WTC11 (cell line): ENCODE results near the gene GPN3. TPM values are rescaled to one million over a fixed set of nuclear protein-coding genes. Genes with fewer than 3 reads are reported as not detected.
A peak's percentile ranks its signal among the peaks of the same experiment; 100 is the strongest.

Experiments
- ATAC-seq: fragments of 200-7000 bp; cut with Tn5 transposase; 2 replicates; pipeline ENCODE4 v1.10.0; 2021; ENCODE audit warnings: mild to moderate bottlenecking, moderate library complexity
- Bru-seq: library from RNA; stranded (reverse); fragments of 400-500 nt; gene quantifications from one replicate; lab custom pipeline; 2021; lab: Mats Ljungman, UMichigan
- CTCF ChIA-PET: fragments of 300-600 bp; sonication (Branson Sonifier 250); formaldehyde crosslinking; loops from one replicate; lab custom pipeline; 2021; ENCODE audit warnings: antibody characterized with exemption; lab: Charles Lee
- POLR2A ChIA-PET: fragments of 350-600 bp; sonication (Branson Sonifier 250); formaldehyde crosslinking; loops from one replicate; lab custom pipeline; 2021; ENCODE audit warnings: antibody characterized with exemption; lab: Charles Lee
- DNase-seq: peaks from one replicate; pipeline ENCODE4 v3.0.0; 2021; ENCODE audit warnings: low spot score
- H3K27ac Mint-ChIP-seq: 2 replicates; pipeline ENCODE4 v1.8.0; 2021; ENCODE audit warnings: mixed read lengths
- H3K27me3 Mint-ChIP-seq: 2 replicates; pipeline ENCODE4 v1.8.0; 2021; ENCODE audit warnings: low read depth, mild to moderate bottlenecking, moderate library complexity, mixed read lengths
- H3K36me3 Mint-ChIP-seq: 2 replicates; pipeline ENCODE4 v1.8.0; 2021; ENCODE audit warnings: mixed read lengths
- H3K4me1 Mint-ChIP-seq: 2 replicates; pipeline ENCODE4 v1.8.0; 2022; ENCODE audit warnings: mixed read lengths
- H3K4me3 Mint-ChIP-seq: 2 replicates; pipeline ENCODE4 v1.8.0; 2021; ENCODE audit warnings: mild to moderate bottlenecking, moderate library complexity, mixed read lengths
- H3K9me3 Mint-ChIP-seq: 2 replicates; pipeline ENCODE4 v1.8.0; 2021; ENCODE audit warnings: mixed read lengths
- CBFB ChIP-seq: sonication (generic); formaldehyde crosslinking; IDR thresholded peaks from 2 replicates; pipeline ENCODE4 v1.8.1; 2022; ENCODE audit warnings: mild to moderate bottlenecking, low read depth, missing genetic modification reagents
- ETV6 ChIP-seq: sonication (generic); formaldehyde crosslinking; IDR thresholded peaks from 2 replicates; pipeline ENCODE4 v1.8.1; 2022; ENCODE audit warnings: mild to moderate bottlenecking, missing genetic modification reagents
- GABPB1 ChIP-seq: sonication (generic); formaldehyde crosslinking; IDR thresholded peaks from 2 replicates; pipeline ENCODE4 v1.8.1; 2023; ENCODE audit warnings: mild to moderate bottlenecking, missing genetic modification reagents
- KAT7 ChIP-seq: sonication (generic); formaldehyde crosslinking; IDR thresholded peaks from 2 replicates; pipeline ENCODE4 v1.8.1; 2023; ENCODE audit warnings: missing genetic modification reagents, mild to moderate bottlenecking, borderline replicate concordance
- MXD4 ChIP-seq: fragments of 250-450 bp; sonication (Bioruptor Pico); IDR thresholded peaks from 2 replicates; pipeline ENCODE4 v1.8.0; 2021; ENCODE audit warnings: mild to moderate bottlenecking, moderate library complexity, borderline replicate concordance
- NFE2L1 ChIP-seq: sonication (generic); formaldehyde crosslinking; IDR thresholded peaks from 2 replicates; pipeline ENCODE4 v1.8.1; 2023; ENCODE audit warnings: missing genetic modification reagents
- NFYB ChIP-seq: sonication (generic); formaldehyde crosslinking; conservative IDR thresholded peaks from 2 replicates; pipeline ENCODE4 v1.8.0; 2022; ENCODE audit warnings: low read depth, missing genetic modification reagents
- NR3C1 ChIP-seq: sonication (generic); formaldehyde crosslinking; conservative IDR thresholded peaks from 2 replicates; pipeline ENCODE4 v1.8.1; 2023; ENCODE audit warnings: low read depth, mild to moderate bottlenecking, missing genetic modification reagents
- OVOL2 ChIP-seq: fragments of 250-450 bp; sonication (Bioruptor Pico); IDR thresholded peaks from 2 replicates; pipeline ENCODE4 v1.9.0; 2021; ENCODE audit warnings: mild to moderate bottlenecking, borderline replicate concordance
- PRRX2 ChIP-seq: fragments of 250-450 bp; sonication (Bioruptor Pico); IDR thresholded peaks from 2 replicates; pipeline ENCODE4 v1.8.0; 2021; ENCODE audit warnings: mild to moderate bottlenecking
- SP1 ChIP-seq: sonication (generic); formaldehyde crosslinking; conservative IDR thresholded peaks from 2 replicates; pipeline ENCODE4 v1.8.1; 2022; ENCODE audit warnings: missing genetic modification reagents
- TEAD1 ChIP-seq: sonication (generic); formaldehyde crosslinking; IDR thresholded peaks from 2 replicates; pipeline ENCODE4 v1.8.0; 2022; ENCODE audit warnings: mild to moderate bottlenecking, missing genetic modification reagents
- ZNF219 ChIP-seq: sonication (generic); formaldehyde crosslinking; IDR thresholded peaks from 2 replicates; pipeline ENCODE4 v1.8.0; 2023; ENCODE audit warnings: missing genetic modification reagents, mild to moderate bottlenecking, borderline replicate concordance
- ZNF396 ChIP-seq: fragments of 250-450 bp; sonication (Bioruptor Pico); IDR thresholded peaks from 2 replicates; pipeline ENCODE4 v1.8.0; 2021; ENCODE audit warnings: mild to moderate bottlenecking, moderate library complexity, borderline replicate concordance
- ZNF671 ChIP-seq: fragments of 250-450 bp; sonication (Bioruptor Pico); IDR thresholded peaks from 2 replicates; pipeline ENCODE4 v1.8.0; 2021; ENCODE audit warnings: mild to moderate bottlenecking
- long read RNA-seq, 3 experiments: library from RNA in 1 of 3; library from capped mRNA in 1 of 3; library from polyadenylated mRNA in 1 of 3; unstranded in 2 of 3; stranded (forward) in 1 of 3; transcript quantifications; one replicate each; pipeline ENCODE4 v2.0.0, GENCODE V29; 2021
- total RNA-seq: library from RNA; stranded (reverse); gene quantifications from 3 replicates; pipeline ENCODE4 v1.2.3, GENCODE V29; 2021
- TF ChIP-seq, protein P1 (sequence below): sonication (generic); formaldehyde crosslinking; IDR thresholded peaks from 2 replicates; pipeline ENCODE4 v1.8.1; 2022; ENCODE audit warnings: mild to moderate bottlenecking, missing genetic modification reagents, moderate library complexity, borderline replicate concordance
- TF ChIP-seq, protein P2 (sequence below): sonication (generic); formaldehyde crosslinking; IDR thresholded peaks from 2 replicates; pipeline ENCODE4 v1.8.0; 2023; ENCODE audit warnings: mild to moderate bottlenecking, missing genetic modification reagents
- TF ChIP-seq, protein P3 (sequence below): fragments of 200-600 bp; IDR thresholded peaks from 2 replicates; pipeline ENCODE4 v1.8.0; 2022; ENCODE audit warnings: antibody characterized with exemption
- TF ChIP-seq, protein P4 (sequence below): sonication (generic); formaldehyde crosslinking; IDR thresholded peaks from 2 replicates; pipeline ENCODE4 v1.8.1; 2023; ENCODE audit warnings: mild to moderate bottlenecking, missing genetic modification reagents, moderate library complexity
- TF ChIP-seq, protein P5 (sequence below): sonication (generic); formaldehyde crosslinking; IDR thresholded peaks from 2 replicates; pipeline ENCODE4 v1.8.1; 2022; ENCODE audit warnings: missing genetic modification reagents, borderline replicate concordance
- TF ChIP-seq, protein P6 (sequence below): sonication (generic); formaldehyde crosslinking; conservative IDR thresholded peaks from 2 replicates; pipeline ENCODE4 v1.8.1; 2022; ENCODE audit warnings: mild to moderate bottlenecking, missing genetic modification reagents
- TF ChIP-seq, protein P7 (sequence below): fragments of 250-450 bp; sonication (Bioruptor Pico); IDR thresholded peaks from 2 replicates; pipeline ENCODE4 v1.9.0; 2021; ENCODE audit warnings: mild to moderate bottlenecking

Gene GPN3
- total RNA-seq (46.4 to 53.0 TPM (median 51.2 TPM) in 3 replicates), Bru-seq, nascent RNA (percentile 77 among the genes with signal in this experiment)
- long read RNA-seq, experiment 1, transcript GPN3-201 (8 exons, 1,468 nt): major isoform, 139 of 162 reads
- long read RNA-seq, experiment 1, transcript GPN3-202 (8 exons, 1,491 nt): minor isoform, 8 of 162 reads
- long read RNA-seq, experiment 1, partial matches to known transcripts: 3 of 162 reads
- long read RNA-seq, experiment 1, other reads (novel, unspliced or antisense): 11 of 162 reads
- long read RNA-seq, experiment 2, transcript GPN3-202 (8 exons, 1,491 nt): minor isoform, 6 of 88 reads
- long read RNA-seq, experiment 2, transcript GPN3-201 (8 exons, 1,468 nt): major isoform, 65 of 88 reads
- long read RNA-seq, experiment 2, partial matches to known transcripts: 8 of 88 reads
- long read RNA-seq, experiment 2, other reads (novel, unspliced or antisense): 9 of 88 reads
- long read RNA-seq, experiment 3, transcript GPN3-201 (8 exons, 1,468 nt): major isoform, 280 of 334 reads
- long read RNA-seq, experiment 3, transcript GPN3-202 (8 exons, 1,491 nt): minor isoform, 24 of 334 reads
- long read RNA-seq, experiment 3, partial matches to known transcripts: 3 of 334 reads
- long read RNA-seq, experiment 3, other reads (novel, unspliced or antisense): 25 of 334 reads

DNA sequence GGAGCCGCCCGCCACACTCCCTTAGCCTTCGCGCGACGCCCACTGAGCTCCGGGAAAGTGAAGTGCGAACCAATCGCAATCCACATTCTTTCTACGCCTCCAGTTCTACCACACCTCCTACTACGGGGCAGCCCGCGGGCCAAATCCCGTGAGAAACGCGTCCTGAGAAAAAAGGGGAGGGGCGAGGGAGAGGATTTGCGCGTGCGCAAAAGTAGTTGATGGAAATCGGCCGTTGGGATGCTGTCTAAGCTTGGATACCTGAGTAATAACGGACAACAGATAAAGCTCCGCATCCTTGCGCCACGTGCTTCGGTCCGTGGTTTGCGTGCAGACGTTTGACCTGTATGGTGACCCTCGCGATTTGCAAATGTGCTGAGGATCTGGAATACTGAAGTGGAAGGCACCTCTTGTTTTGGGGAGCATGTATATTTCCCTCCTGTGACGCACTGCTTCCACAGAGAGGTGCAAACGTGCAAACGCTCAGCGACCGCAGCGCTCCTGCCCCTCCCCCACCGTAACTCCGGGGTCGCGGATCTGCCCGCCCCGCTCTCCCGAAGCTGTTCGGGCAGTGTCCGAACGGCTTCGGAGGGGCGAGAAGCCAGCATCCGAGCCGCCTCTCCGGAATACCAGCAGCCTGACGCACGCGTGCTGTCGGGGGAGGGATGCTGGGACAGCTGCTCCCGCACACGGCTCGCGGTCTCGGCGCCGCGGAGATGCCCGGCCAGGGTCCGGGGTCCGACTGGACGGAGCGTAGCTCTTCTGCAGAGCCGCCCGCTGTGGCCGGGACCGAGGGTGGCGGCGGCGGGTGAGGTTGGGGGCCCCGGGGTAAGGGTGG, at the start of gene GPN3, which contains the start of gene FAM216A:
GPN3 (minus strand) TSS at position 44 of the 835 bp plus-strand sequence. CDS start 54 bp downstream, outside the sequence.
FAM216A (plus strand) TSS at position 632 of the 835 bp plus-strand sequence; CDS start at position 663, 31 bp downstream.
- Mint-ChIP-seq H3K4me1 (peaks cover 22% of the 10 kb centered on the region), H3K4me3 (peak within 1 kb of the TSS; percentile 100), H3K27me3 (no peaks in the 10 kb centered on the region), H3K27ac (peak within 1 kb of the TSS; percentile 100), H3K36me3 (peaks cover 18% of the 10 kb centered on the region), H3K9me3 (no peaks in the 10 kb centered on the region)
- ChIA-PET CTCF (interaction anchor here (0.5 to 2.7 kb wide), 23 partner anchors 16 to 1321 kb away, joined by 3 to 37 read pairs (median 4); partner anchors contain the start of genes ARPC3, IFT81 and TCTN1), POLR2A (interaction anchor here (0.6 to 2.5 kb wide), 13 partner anchors 18 to 357 kb away, joined by 3 to 18 read pairs (median 3); partner anchors contain the start of genes ANAPC7, ARPC3, RAD9B and VPS29)
- DNase-seq (peak; percentile 97), ATAC-seq (peak; percentile 87)
- TF ChIP-seq CBFB (CRISPR knock-in tag): no peak
- TF ChIP-seq ETV6 (CRISPR knock-in tag): peak; percentile 22
- TF ChIP-seq, protein P1, sequence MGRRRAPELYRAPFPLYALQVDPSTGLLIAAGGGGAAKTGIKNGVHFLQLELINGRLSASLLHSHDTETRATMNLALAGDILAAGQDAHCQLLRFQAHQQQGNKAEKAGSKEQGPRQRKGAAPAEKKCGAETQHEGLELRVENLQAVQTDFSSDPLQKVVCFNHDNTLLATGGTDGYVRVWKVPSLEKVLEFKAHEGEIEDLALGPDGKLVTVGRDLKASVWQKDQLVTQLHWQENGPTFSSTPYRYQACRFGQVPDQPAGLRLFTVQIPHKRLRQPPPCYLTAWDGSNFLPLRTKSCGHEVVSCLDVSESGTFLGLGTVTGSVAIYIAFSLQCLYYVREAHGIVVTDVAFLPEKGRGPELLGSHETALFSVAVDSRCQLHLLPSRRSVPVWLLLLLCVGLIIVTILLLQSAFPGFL (CRISPR knock-in tag): no peak
- TF ChIP-seq SP1 (CRISPR knock-in tag): peak; percentile 97
- no peak for TF ChIP-seq ZNF396 (CRISPR knock-in tag)
- no peak for TF ChIP-seq MXD4 (CRISPR knock-in tag)
- TF ChIP-seq NFYB (CRISPR knock-in tag): peak; percentile 21; the same call in 1 of the 2 replicates
- peak; percentile 58; the same call in 1 of the 2 replicates for TF ChIP-seq TEAD1 (CRISPR knock-in tag)
- TF ChIP-seq GABPB1: peak; percentile 49; the same call in 1 of the 2 replicates
- peak; percentile 44; the same call in 1 of the 2 replicates for TF ChIP-seq NFE2L1 (CRISPR knock-in tag)
- TF ChIP-seq, protein P2, sequence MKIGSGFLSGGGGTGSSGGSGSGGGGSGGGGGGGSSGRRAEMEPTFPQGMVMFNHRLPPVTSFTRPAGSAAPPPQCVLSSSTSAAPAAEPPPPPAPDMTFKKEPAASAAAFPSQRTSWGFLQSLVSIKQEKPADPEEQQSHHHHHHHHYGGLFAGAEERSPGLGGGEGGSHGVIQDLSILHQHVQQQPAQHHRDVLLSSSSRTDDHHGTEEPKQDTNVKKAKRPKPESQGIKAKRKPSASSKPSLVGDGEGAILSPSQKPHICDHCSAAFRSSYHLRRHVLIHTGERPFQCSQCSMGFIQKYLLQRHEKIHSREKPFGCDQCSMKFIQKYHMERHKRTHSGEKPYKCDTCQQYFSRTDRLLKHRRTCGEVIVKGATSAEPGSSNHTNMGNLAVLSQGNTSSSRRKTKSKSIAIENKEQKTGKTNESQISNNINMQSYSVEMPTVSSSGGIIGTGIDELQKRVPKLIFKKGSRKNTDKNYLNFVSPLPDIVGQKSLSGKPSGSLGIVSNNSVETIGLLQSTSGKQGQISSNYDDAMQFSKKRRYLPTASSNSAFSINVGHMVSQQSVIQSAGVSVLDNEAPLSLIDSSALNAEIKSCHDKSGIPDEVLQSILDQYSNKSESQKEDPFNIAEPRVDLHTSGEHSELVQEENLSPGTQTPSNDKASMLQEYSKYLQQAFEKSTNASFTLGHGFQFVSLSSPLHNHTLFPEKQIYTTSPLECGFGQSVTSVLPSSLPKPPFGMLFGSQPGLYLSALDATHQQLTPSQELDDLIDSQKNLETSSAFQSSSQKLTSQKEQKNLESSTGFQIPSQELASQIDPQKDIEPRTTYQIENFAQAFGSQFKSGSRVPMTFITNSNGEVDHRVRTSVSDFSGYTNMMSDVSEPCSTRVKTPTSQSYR: peak; percentile 71
- TF ChIP-seq NR3C1 (CRISPR knock-in tag): no peak
- TF ChIP-seq KAT7 (CRISPR knock-in tag): peak; percentile 64; the same call in 1 of the 2 replicates
- TF ChIP-seq, protein P3, sequence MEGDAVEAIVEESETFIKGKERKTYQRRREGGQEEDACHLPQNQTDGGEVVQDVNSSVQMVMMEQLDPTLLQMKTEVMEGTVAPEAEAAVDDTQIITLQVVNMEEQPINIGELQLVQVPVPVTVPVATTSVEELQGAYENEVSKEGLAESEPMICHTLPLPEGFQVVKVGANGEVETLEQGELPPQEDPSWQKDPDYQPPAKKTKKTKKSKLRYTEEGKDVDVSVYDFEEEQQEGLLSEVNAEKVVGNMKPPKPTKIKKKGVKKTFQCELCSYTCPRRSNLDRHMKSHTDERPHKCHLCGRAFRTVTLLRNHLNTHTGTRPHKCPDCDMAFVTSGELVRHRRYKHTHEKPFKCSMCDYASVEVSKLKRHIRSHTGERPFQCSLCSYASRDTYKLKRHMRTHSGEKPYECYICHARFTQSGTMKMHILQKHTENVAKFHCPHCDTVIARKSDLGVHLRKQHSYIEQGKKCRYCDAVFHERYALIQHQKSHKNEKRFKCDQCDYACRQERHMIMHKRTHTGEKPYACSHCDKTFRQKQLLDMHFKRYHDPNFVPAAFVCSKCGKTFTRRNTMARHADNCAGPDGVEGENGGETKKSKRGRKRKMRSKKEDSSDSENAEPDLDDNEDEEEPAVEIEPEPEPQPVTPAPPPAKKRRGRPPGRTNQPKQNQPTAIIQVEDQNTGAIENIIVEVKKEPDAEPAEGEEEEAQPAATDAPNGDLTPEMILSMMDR: no peak
- TF ChIP-seq ZNF219: no peak
- TF ChIP-seq, protein P4, sequence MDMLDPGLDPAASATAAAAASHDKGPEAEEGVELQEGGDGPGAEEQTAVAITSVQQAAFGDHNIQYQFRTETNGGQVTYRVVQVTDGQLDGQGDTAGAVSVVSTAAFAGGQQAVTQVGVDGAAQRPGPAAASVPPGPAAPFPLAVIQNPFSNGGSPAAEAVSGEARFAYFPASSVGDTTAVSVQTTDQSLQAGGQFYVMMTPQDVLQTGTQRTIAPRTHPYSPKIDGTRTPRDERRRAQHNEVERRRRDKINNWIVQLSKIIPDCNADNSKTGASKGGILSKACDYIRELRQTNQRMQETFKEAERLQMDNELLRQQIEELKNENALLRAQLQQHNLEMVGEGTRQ (CRISPR knock-in tag): peak; percentile 69
- TF ChIP-seq OVOL2 (CRISPR knock-in tag): no peak
- TF ChIP-seq PRRX2 (CRISPR knock-in tag): peak; percentile 18; the same call in 1 of the 2 replicates
- TF ChIP-seq ZNF671 (CRISPR knock-in tag): no peak
- TF ChIP-seq, protein P5, sequence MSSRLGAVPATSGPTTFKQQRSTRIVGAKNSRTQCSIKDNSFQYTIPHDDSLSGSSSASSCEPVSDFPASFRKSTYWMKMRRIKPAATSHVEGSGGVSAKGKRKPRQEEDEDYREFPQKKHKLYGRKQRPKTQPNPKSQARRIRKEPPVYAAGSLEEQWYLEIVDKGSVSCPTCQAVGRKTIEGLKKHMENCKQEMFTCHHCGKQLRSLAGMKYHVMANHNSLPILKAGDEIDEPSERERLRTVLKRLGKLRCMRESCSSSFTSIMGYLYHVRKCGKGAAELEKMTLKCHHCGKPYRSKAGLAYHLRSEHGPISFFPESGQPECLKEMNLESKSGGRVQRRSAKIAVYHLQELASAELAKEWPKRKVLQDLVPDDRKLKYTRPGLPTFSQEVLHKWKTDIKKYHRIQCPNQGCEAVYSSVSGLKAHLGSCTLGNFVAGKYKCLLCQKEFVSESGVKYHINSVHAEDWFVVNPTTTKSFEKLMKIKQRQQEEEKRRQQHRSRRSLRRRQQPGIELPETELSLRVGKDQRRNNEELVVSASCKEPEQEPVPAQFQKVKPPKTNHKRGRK (CRISPR knock-in tag): no peak
- TF ChIP-seq, protein P6, sequence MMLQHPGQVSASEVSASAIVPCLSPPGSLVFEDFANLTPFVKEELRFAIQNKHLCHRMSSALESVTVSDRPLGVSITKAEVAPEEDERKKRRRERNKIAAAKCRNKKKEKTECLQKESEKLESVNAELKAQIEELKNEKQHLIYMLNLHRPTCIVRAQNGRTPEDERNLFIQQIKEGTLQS (CRISPR knock-in tag): no peak
- TF ChIP-seq, protein P7, sequence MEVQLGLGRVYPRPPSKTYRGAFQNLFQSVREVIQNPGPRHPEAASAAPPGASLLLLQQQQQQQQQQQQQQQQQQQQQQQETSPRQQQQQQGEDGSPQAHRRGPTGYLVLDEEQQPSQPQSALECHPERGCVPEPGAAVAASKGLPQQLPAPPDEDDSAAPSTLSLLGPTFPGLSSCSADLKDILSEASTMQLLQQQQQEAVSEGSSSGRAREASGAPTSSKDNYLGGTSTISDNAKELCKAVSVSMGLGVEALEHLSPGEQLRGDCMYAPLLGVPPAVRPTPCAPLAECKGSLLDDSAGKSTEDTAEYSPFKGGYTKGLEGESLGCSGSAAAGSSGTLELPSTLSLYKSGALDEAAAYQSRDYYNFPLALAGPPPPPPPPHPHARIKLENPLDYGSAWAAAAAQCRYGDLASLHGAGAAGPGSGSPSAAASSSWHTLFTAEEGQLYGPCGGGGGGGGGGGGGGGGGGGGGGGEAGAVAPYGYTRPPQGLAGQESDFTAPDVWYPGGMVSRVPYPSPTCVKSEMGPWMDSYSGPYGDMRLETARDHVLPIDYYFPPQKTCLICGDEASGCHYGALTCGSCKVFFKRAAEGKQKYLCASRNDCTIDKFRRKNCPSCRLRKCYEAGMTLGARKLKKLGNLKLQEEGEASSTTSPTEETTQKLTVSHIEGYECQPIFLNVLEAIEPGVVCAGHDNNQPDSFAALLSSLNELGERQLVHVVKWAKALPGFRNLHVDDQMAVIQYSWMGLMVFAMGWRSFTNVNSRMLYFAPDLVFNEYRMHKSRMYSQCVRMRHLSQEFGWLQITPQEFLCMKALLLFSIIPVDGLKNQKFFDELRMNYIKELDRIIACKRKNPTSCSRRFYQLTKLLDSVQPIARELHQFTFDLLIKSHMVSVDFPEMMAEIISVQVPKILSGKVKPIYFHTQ (CRISPR knock-in tag): no peak
